Measurements from ENCODE around the gene STPG2. TPM values are rescaled to one million over a fixed set of nuclear protein-coding genes. Genes with fewer than 3 reads are reported as not detected.
"Not testable (repeated sequence)": the region's sequence is repeated elsewhere in the genome, so short reads cannot be mapped to it uniquely, and the experiment has no call there.

Gene STPG2
- total and polyA plus RNA-seq, 4 donors, result 0.10 to 1.6 (median 0.27) TPM

DNA sequence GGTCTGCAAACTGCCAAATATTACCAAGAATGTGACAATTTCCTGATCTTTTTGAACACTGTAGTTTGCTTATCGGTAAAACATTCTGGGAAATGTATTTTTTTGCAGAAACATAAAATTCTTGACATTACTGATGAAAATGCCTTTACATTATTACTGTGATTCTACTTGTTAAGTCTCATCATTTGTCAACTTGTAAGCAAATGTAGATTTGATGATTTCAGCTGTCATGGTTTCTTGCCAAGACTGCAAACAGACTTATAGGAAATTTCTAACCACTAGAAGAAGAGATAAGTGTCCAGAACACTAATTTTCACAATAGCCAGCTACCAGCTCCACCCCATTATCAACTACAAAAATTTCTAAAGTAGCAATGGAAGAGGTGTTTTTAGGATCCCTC lies 560.4 kb downstream of the STPG2 start:
- no peaks in the 10 kb centered on the region for H3K36me3 ChIP-seq (ENCODE audit: control insufficient read depth in 4 of 4, insufficient read depth in 4 of 4, low read length in 4 of 4)
- no peak for ATAC-seq (ENCODE audit: insufficient read depth, low FRiP score)

DNA sequence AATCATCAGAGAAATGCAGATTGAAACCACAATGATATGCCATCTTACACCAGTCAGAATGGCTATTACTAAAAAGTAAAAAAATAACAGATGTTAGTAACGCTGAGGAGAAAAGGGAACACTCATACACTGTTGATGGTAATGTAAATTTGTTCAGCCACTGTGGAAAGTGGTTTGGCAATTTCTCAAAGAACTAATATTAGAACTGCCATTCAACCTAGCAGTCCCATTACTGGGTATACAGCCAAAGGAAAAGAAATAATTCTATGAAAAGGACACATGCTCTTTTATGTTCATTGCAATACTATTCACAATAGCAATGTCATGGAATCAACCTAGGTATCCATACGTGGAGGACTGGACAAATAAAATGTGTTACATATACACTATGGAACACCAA lies 566.3 kb downstream of the STPG2 start:
- TF ChIP-seq, protein P1, sequence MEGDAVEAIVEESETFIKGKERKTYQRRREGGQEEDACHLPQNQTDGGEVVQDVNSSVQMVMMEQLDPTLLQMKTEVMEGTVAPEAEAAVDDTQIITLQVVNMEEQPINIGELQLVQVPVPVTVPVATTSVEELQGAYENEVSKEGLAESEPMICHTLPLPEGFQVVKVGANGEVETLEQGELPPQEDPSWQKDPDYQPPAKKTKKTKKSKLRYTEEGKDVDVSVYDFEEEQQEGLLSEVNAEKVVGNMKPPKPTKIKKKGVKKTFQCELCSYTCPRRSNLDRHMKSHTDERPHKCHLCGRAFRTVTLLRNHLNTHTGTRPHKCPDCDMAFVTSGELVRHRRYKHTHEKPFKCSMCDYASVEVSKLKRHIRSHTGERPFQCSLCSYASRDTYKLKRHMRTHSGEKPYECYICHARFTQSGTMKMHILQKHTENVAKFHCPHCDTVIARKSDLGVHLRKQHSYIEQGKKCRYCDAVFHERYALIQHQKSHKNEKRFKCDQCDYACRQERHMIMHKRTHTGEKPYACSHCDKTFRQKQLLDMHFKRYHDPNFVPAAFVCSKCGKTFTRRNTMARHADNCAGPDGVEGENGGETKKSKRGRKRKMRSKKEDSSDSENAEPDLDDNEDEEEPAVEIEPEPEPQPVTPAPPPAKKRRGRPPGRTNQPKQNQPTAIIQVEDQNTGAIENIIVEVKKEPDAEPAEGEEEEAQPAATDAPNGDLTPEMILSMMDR (IDR thresholded peaks at IDR 0.05; ENCODE audit: control extremely low read depth, extremely low read depth), result no peak
- ATAC-seq (ENCODE audit: insufficient read depth, low FRiP score) (no peak), DNase-seq (peak in 2 of 3 donors; percentile 8 to 48)
- no peak overlapping the region for H3K9ac ChIP-seq (ENCODE audit: insufficient read depth in 1 of 2, low read length in 2 of 2)
- WGBS, 2 donors, result 44 to 67% methylated on average over 2 of the region's 2 CpGs
- H3K27me3 ChIP-seq (ENCODE audit: control insufficient read depth in 3 of 3, insufficient read depth in 3 of 3, low read length in 2 of 3), result no peaks in the 10 kb centered on the region
- H3K4me1 ChIP-seq (ENCODE audit: control insufficient read depth in 5 of 5, insufficient read depth in 5 of 5, low read length in 5 of 5), result no peaks in the 10 kb centered on the region
- peaks cover 0 to 2% (median 0%) of the 10 kb centered on the region in 4 donors for H3K9me3 ChIP-seq (ENCODE audit: control insufficient read depth in 4 of 4, insufficient read depth in 3 of 4, low read length in 3 of 4)
- no peak overlapping the region for H3K27ac ChIP-seq (ENCODE audit: low read depth in 1 of 2, low read length in 1 of 2)
- no peaks in the 10 kb centered on the region for H3K36me3 ChIP-seq (ENCODE audit: control insufficient read depth in 4 of 4, insufficient read depth in 4 of 4, low read length in 4 of 4)
- no peak overlapping the region for H3K4me3 ChIP-seq

More for the DNA sequence above, 560.4 kb downstream of the STPG2 start:
- WGBS, 2 donors, result 66 to 79% methylated on average over 1 of the region's 1 CpG
- Histone ChIP-seq H3K27me3 (ENCODE audit: control insufficient read depth in 3 of 3, insufficient read depth in 3 of 3, low read length in 2 of 3) (no peaks in the 10 kb centered on the region), H3K9me3 (ENCODE audit: control insufficient read depth in 4 of 4, insufficient read depth in 3 of 4, low read length in 3 of 4) (no peaks in the 10 kb centered on the region), H3K9ac (ENCODE audit: insufficient read depth in 1 of 2, low read length in 2 of 2) (no peak overlapping the region), H3K27ac (ENCODE audit: low read depth in 1 of 2, low read length in 1 of 2) (no peak overlapping the region), H3K4me1 (ENCODE audit: control insufficient read depth in 5 of 5, insufficient read depth in 5 of 5, low read length in 5 of 5) (no peaks in the 10 kb centered on the region), H3K4me3 (no peak overlapping the region)
- TF ChIP-seq, protein P1 (IDR thresholded peaks at IDR 0.05; ENCODE audit: control extremely low read depth, extremely low read depth), result no peak
- no peak for DNase-seq

DNA sequence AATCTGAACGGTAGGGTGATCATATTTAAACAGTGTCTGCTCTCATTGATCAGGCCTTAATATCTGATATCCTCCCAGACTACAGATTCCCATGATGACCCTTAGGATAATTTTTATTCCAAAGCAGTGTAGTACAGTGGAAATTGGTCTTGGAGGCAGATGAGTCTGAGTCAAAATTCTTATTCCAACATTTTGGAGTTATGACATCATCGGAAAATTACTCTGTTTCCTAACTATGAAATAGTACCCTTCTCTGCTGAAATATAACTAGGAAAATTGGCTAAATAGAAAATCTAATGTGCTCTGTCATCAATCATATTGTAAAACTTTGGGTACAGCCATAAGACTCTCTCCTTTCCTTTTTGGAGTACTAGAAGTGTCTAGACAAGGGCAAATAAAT lies 583.3 kb downstream of the STPG2 start:
- TF ChIP-seq, protein P1 (IDR thresholded peaks at IDR 0.05; ENCODE audit: control extremely low read depth, extremely low read depth), result no peak
- no peak overlapping the region for H3K27ac ChIP-seq (ENCODE audit: low read depth in 1 of 2, low read length in 1 of 2)
- 86 to 89% methylated on average over 2 of the region's 2 CpGs for WGBS, 2 donors
- H3K27me3 ChIP-seq (ENCODE audit: control insufficient read depth in 3 of 3, insufficient read depth in 3 of 3, low read length in 2 of 3), result no peaks in the 10 kb centered on the region
- H3K36me3 ChIP-seq (ENCODE audit: control insufficient read depth in 4 of 4, insufficient read depth in 4 of 4, low read length in 4 of 4), result no peaks in the 10 kb centered on the region
- ATAC-seq (ENCODE audit: insufficient read depth, low FRiP score) (no peak), DNase-seq (no peak)
- no peak overlapping the region for H3K4me3 ChIP-seq
- H3K9ac ChIP-seq (ENCODE audit: insufficient read depth in 1 of 2, low read length in 2 of 2), result no peak overlapping the region
- H3K9me3 ChIP-seq (ENCODE audit: control insufficient read depth in 4 of 4, insufficient read depth in 3 of 4, low read length in 3 of 4), result no peaks in the 10 kb centered on the region
- H3K4me1 ChIP-seq (ENCODE audit: control insufficient read depth in 5 of 5, insufficient read depth in 5 of 5, low read length in 5 of 5), result no peaks in the 10 kb centered on the region

DNA sequence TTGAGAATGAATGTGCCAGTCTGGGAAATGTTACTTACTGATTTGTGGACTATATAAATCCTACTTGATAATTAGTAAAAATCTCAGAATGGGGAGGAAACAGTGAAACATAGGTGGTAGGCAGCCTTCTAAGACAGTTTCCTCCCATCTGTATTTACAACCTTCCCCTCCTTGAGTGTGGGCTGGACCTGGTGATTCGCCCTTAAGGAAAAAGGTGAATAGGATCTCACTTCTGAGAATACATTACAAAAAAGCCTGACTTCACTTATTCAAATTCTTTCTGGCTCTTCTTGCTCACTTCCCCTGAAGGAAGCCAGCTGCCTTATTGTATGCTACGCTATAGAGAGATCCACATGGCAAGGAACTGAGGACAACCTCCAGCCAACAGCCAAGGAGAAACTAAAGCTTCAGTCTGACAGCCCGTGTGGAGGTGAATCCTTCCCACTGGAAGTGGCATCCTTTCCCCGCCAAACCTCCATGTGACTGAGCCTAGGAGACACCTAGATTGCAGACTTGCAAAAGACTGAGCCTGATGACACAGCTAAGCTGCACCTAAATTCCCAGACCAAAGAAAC lies 585.0 kb downstream of the STPG2 start:
- Histone ChIP-seq H3K4me3 (no peak overlapping the region), H3K36me3 (ENCODE audit: control insufficient read depth in 4 of 4, insufficient read depth in 4 of 4, low read length in 4 of 4) (no peaks in the 10 kb centered on the region), H3K9me3 (ENCODE audit: control insufficient read depth in 4 of 4, insufficient read depth in 3 of 4, low read length in 3 of 4) (no peaks in the 10 kb centered on the region), H3K9ac (ENCODE audit: insufficient read depth in 1 of 2, low read length in 2 of 2) (no peak overlapping the region), H3K27ac (ENCODE audit: low read depth in 1 of 2, low read length in 1 of 2) (no peak overlapping the region), H3K27me3 (ENCODE audit: control insufficient read depth in 3 of 3, insufficient read depth in 3 of 3, low read length in 2 of 3) (no peaks in the 10 kb centered on the region), H3K4me1 (ENCODE audit: control insufficient read depth in 5 of 5, insufficient read depth in 5 of 5, low read length in 5 of 5) (no peaks in the 10 kb centered on the region)
- WGBS, 2 donors, result 78 to 80% methylated on average over 4 of the region's 4 CpGs
- TF ChIP-seq, protein P1 (IDR thresholded peaks at IDR 0.05; ENCODE audit: control extremely low read depth, extremely low read depth), result no peak
- ATAC-seq (ENCODE audit: insufficient read depth, low FRiP score), result no peak
- no peak for DNase-seq

- not testable (repeated sequence) for H3K4me1 ChIP-seq (ENCODE audit: control insufficient read depth in 5 of 5, insufficient read depth in 5 of 5, low read length in 5 of 5); H3K4me3 ChIP-seq; H3K9ac ChIP-seq (ENCODE audit: insufficient read depth in 1 of 2, low read length in 2 of 2); H3K9me3 ChIP-seq (ENCODE audit: control insufficient read depth in 4 of 4, insufficient read depth in 3 of 4, low read length in 3 of 4); DNase-seq; ATAC-seq (ENCODE audit: insufficient read depth, low FRiP score); H3K27me3 ChIP-seq (ENCODE audit: control insufficient read depth in 3 of 3, insufficient read depth in 3 of 3, low read length in 2 of 3); H3K36me3 ChIP-seq (ENCODE audit: control insufficient read depth in 4 of 4, insufficient read depth in 4 of 4, low read length in 4 of 4); H3K27ac ChIP-seq (ENCODE audit: low read depth in 1 of 2, low read length in 1 of 2)
- 76 to 80% methylated on average over 10 of the region's 10 CpGs for WGBS, 2 donors
Measured at GRCh38 chr4:97550637-97551036, 592.6 kb downstream of the STPG2 start.
